IMR-90 (cell line): ENCODE data around the gene RASGRF1. TPM values are rescaled to one million over a fixed set of nuclear protein-coding genes. Genes with fewer than 3 reads are reported as not detected.

Source experiments
- ATAC-seq: fragments of 200-7000 bp; cut with Tn5 transposase; 2 replicates; pipeline ENCODE4 v1.9.1; 2020; ENCODE audit warnings: low read depth, mild to moderate bottlenecking, moderate library complexity
- BruUV-seq: library from RNA; stranded (reverse); fragments of 400-500 nt; replicated peaks from 2 replicates; lab custom pipeline; 2021; lab: Mats Ljungman, UMichigan
- CTCF ChIA-PET: fragments of 300-600 bp; formaldehyde crosslinking; extraction: SDS; loops from one replicate; lab custom pipeline; 2021; ENCODE audit warnings: antibody characterized with exemption; lab: Yijun Ruan, JAX
- POLR2A ChIA-PET: fragments of 300-600 bp; sonication (Branson Sonifier 250); formaldehyde crosslinking; loops from one replicate; lab custom pipeline; 2022; ENCODE audit warnings: antibody characterized with exemption; ENCODE audit not compliant: unreplicated experiment; lab: Charles Lee
- DNase-seq: peaks from one replicate; pipeline ENCODE4 v3.0.0; 2013
- H2AFZ ChIP-seq: replicated peaks from 2 replicates; pipeline ENCODE3; 2013; ENCODE audit warnings: low read length, mild to moderate bottlenecking; ENCODE audit not compliant: poor library complexity
- H2AK5ac ChIP-seq: 2 replicates; pipeline ENCODE4 v1.6.1; 2013; ENCODE audit warnings: low read depth, low read length, inconsistent platforms
- H2AK9ac ChIP-seq: replicated peaks from 2 replicates; pipeline ENCODE3; 2013; ENCODE audit warnings: mild to moderate bottlenecking, low read depth, low read length, moderate library complexity; ENCODE audit not compliant: poor library complexity
- H2BK120ac ChIP-seq: 2 replicates; pipeline ENCODE4 v1.6.1; 2013; ENCODE audit warnings: low read depth, low read length, inconsistent platforms
- H2BK15ac ChIP-seq: 3 replicates; pipeline ENCODE4 v1.6.1; 2013; ENCODE audit warnings: low read depth, low read length, inconsistent platforms
- H2BK20ac ChIP-seq: 2 replicates; pipeline ENCODE4 v1.6.1; 2013; ENCODE audit warnings: low read depth, mild to moderate bottlenecking, inconsistent platforms, low read length, moderate library complexity
- H2BK5ac ChIP-seq: 2 replicates; pipeline ENCODE4 v1.6.1; 2013; ENCODE audit warnings: mild to moderate bottlenecking, low read depth, low read length, inconsistent platforms; ENCODE audit not compliant: poor library complexity, severe bottlenecking
- H3K14ac ChIP-seq: replicated peaks from 2 replicates; pipeline ENCODE4 v1.6.1; 2013; ENCODE audit warnings: low read depth, low read length, inconsistent platforms
- H3K18ac ChIP-seq: 2 replicates; pipeline ENCODE4 v1.6.1; 2013; ENCODE audit warnings: low read depth, low read length, control low read depth
- H3K23ac ChIP-seq: 2 replicates; pipeline ENCODE4 v1.6.1; 2013; ENCODE audit warnings: low read depth, low read length, inconsistent platforms
- H3K27ac ChIP-seq: 2 replicates; pipeline ENCODE4 v1.5.1; 2013; ENCODE audit warnings: mild to moderate bottlenecking, control low read depth, low read length; ENCODE audit not compliant: insufficient read depth
- H3K27me3 ChIP-seq: 2 replicates; pipeline ENCODE4 v1.6.1; 2013; ENCODE audit warnings: low read length; ENCODE audit not compliant: control insufficient read depth, insufficient read depth
- H3K36me3 ChIP-seq: 2 replicates; pipeline ENCODE4 v1.6.1; 2013; ENCODE audit warnings: low read length, mixed read lengths; ENCODE audit not compliant: control insufficient read depth, insufficient read depth
- H3K4ac ChIP-seq: 2 replicates; pipeline ENCODE4 v1.6.1; 2013; ENCODE audit warnings: low read depth, low read length, inconsistent platforms
- H3K4me1 ChIP-seq: 2 replicates; pipeline ENCODE4 v1.6.1; 2013; ENCODE audit warnings: low read length, mixed read lengths; ENCODE audit not compliant: control insufficient read depth, insufficient read depth
- H3K4me2 ChIP-seq: 2 replicates; pipeline ENCODE4 v1.6.1; 2013; ENCODE audit warnings: low read depth, mild to moderate bottlenecking, control low read depth, low read length, moderate library complexity
- H3K4me3 ChIP-seq: 2 replicates; pipeline ENCODE4 v1.5.1; 2013; ENCODE audit warnings: low read depth, mild to moderate bottlenecking, control low read depth, low read length, moderate library complexity; ENCODE audit not compliant: insufficient read depth
- H3K56ac ChIP-seq: 2 replicates; pipeline ENCODE4 v1.6.1; 2013; ENCODE audit warnings: low read length, inconsistent platforms; ENCODE audit not compliant: insufficient read depth; ENCODE audit errors: extremely low read depth
- H3K79me1 ChIP-seq, 2 experiments: 2 replicates each; pipeline ENCODE4 v1.6.1; 2013; ENCODE audit warnings: low read length in 2 of 2, inconsistent platforms in 1 of 2, low read depth in 1 of 2
- H3K9ac ChIP-seq: 2 replicates; pipeline ENCODE4 v1.6.1; 2013; ENCODE audit warnings: low read depth, low read length, control low read depth
- H3K9me1 ChIP-seq: 2 replicates; pipeline ENCODE4 v1.6.1; 2013; ENCODE audit warnings: low read length, inconsistent platforms; ENCODE audit not compliant: insufficient read depth
- H3K9me3 ChIP-seq: 2 replicates; pipeline ENCODE4 v1.6.1; 2013; ENCODE audit warnings: low read length; ENCODE audit not compliant: control insufficient read depth, insufficient read depth
- H4K20me1 ChIP-seq: 2 replicates; pipeline ENCODE4 v1.6.1; 2013; ENCODE audit warnings: low read length, inconsistent platforms; ENCODE audit not compliant: insufficient read depth
- H4K5ac ChIP-seq: 2 replicates; pipeline ENCODE4 v1.6.1; 2013; ENCODE audit warnings: mild to moderate bottlenecking, low read depth, low read length, control low read depth
- H4K8ac ChIP-seq, 2 experiments: 2 replicates each; pipeline ENCODE4 v1.6.1; 2013; ENCODE audit warnings: low read depth in 2 of 2, low read length in 2 of 2, control low read depth in 1 of 2, inconsistent platforms in 1 of 2
- H4K91ac ChIP-seq: 2 replicates; pipeline ENCODE4 v1.6.1; 2013; ENCODE audit warnings: low read depth, low read length, inconsistent platforms; ENCODE audit not compliant: insufficient read depth
- CEBPB ChIP-seq: IDR thresholded peaks from 2 replicates; pipeline ENCODE4 v1.6.1; 2012; ENCODE audit warnings: low read depth, low read length, improper control_type of control experiment
- CHD1 ChIP-seq: IDR thresholded peaks from 2 replicates; pipeline ENCODE4 v1.6.1; 2012; ENCODE audit warnings: low read depth, low read length, improper control_type of control experiment
- CTCF ChIP-seq: conservative IDR thresholded peaks from 2 replicates; pipeline ENCODE4 v1.5.1; 2012; ENCODE audit warnings: mild to moderate bottlenecking, low read depth, low read length, improper control_type of control experiment
- ELK1 ChIP-seq: fragments of 150-350 bp; IDR thresholded peaks from 2 replicates; pipeline ENCODE4 v1.6.1; 2016; ENCODE audit warnings: low read depth, mild to moderate bottlenecking, low read length, moderate library complexity, borderline replicate concordance
- MAFK ChIP-seq: IDR thresholded peaks from 2 replicates; pipeline ENCODE4 v1.6.1; 2012; ENCODE audit warnings: low read depth, low read length, improper control_type of control experiment
- MAZ ChIP-seq: IDR thresholded peaks from 2 replicates; pipeline ENCODE4 v1.6.1; 2012; ENCODE audit warnings: low read depth, mild to moderate bottlenecking, low read length, improper control_type of control experiment, moderate library complexity, borderline replicate concordance
- RAD21 ChIP-seq: IDR thresholded peaks from 2 replicates; pipeline ENCODE4 v1.6.1; 2012; ENCODE audit warnings: low read length, improper control_type of control experiment
- RCOR1 ChIP-seq: IDR thresholded peaks from 2 replicates; pipeline ENCODE4 v1.6.1; 2012; ENCODE audit warnings: mild to moderate bottlenecking, low read length, improper control_type of control experiment; ENCODE audit not compliant: insufficient replicate concordance
- SMC3 ChIP-seq: fragments of 150-350 bp; IDR thresholded peaks from 2 replicates; pipeline ENCODE4 v1.6.1; 2016; ENCODE audit warnings: low read depth, mild to moderate bottlenecking, antibody characterized with exemption, low read length, moderate library complexity
- WGBS, 2 experiments: methylation state at CpG; one replicate each; pipeline versions ENCODE4 v1.1.5 to v1.1.7; 2013; ENCODE audit warnings: missing lambda C conversion rate in 2 of 2; ENCODE audit not compliant: insufficient read length in 1 of 2; ENCODE audit errors: extremely low coverage in 2 of 2; 5-methylcytosine and 5-hydroxymethylcytosine counted together
- dilution Hi-C: fragments of 300-500 bp; cut with HindIII; formaldehyde crosslinking; loops from one replicate; pipeline ENCODE4 v1.14.3; 2018; ENCODE audit warnings: low sequenced_read_pairs; ENCODE audit not compliant: unreplicated experiment
- in situ Hi-C: fragments of 300-500 bp; cut with MboI; formaldehyde crosslinking; loops from 3 replicates; pipeline ENCODE4 v1.14.3; 2019; ENCODE audit warnings: low sequenced_read_pairs, inconsistent platforms, mixed read lengths
- intact Hi-C: fragments of 100-400 bp; cut with micrococcal nuclease; formaldehyde crosslinking; loops from 2 replicates; pipeline ENCODE4 v1.10.0; 2022
- polyA plus RNA-seq, 3 experiments: library from polyadenylated mRNA; depleted of rRNA; stranded (reverse); fragments of >200 nt; gene quantifications; 2 replicates each; pipeline ENCODE4 v1.2.3, GENCODE V29; 2012; ENCODE audit warnings: low replicate concordance in 1 of 3
- total RNA-seq: library from RNA; depleted of rRNA; stranded (reverse); fragments of >200 nt; gene quantifications from 2 replicates; pipeline ENCODE4 v1.2.3, GENCODE V29; 2012

The RASGRF1 gene
- total and polyA plus RNA-seq, 2 of the 4 experiments (the other 2 are of a cell fraction): under 0.01 to 0.15 TPM

GRCh38 chr15:79027532-79028410, 62.8 kb downstream of the RASGRF1 start:
- 59% methylated on average over 2 of the region's 15 CpGs; no CpG with 5 or more reads in 1 of the 2 experiments for WGBS, 2 experiments
- no peak overlapping the region for H2BK5ac ChIP-seq
- ATAC-seq (no peak), DNase-seq (no peak)
- H2AK9ac ChIP-seq: no peak overlapping the region
- no peak overlapping the region for H3K4ac ChIP-seq
- no peaks in the 10 kb centered on the region for H3K9me1 ChIP-seq
- H3K27ac ChIP-seq: no peak overlapping the region
- no peak overlapping the region for H2AFZ ChIP-seq
- H3K9ac ChIP-seq: no peak overlapping the region
- no peak overlapping the region for H3K18ac ChIP-seq
- H3K9me3 ChIP-seq: no peaks in the 10 kb centered on the region
- H3K23ac ChIP-seq: no peak overlapping the region
- no peaks in the 10 kb centered on the region for H3K36me3 ChIP-seq
- no peak overlapping the region for H4K5ac ChIP-seq
- no peak overlapping the region for H4K91ac ChIP-seq
- H4K8ac ChIP-seq: no peak overlapping the region
- ChIA-PET POLR2A (no interaction called here), CTCF (interaction anchor here (0.6 to 2.3 kb wide), 7 partner anchors 10 to 658 kb away, joined by 3 to 22 read pairs (median 3); no protein-coding TSS in a partner anchor)
- no peak overlapping the region for H2BK15ac ChIP-seq
- no TSS peak for BruUV-seq
- in situ Hi-C loops: loop anchor here (5.0 kb wide), 1 partner anchor 155 kb away; no protein-coding TSS in a partner anchor
- no peak overlapping the region for H3K14ac ChIP-seq
- H3K4me3 ChIP-seq: no peak overlapping the region
- H3K4me1 ChIP-seq: no peaks in the 10 kb centered on the region
- no peaks in the 10 kb centered on the region for H3K79me1 ChIP-seq
- H3K27me3 ChIP-seq: peaks cover 2% of the 10 kb centered on the region; the same call in 1 of the 2 replicates
- H3K56ac ChIP-seq: no peak overlapping the region
- H2AK5ac ChIP-seq: no peak overlapping the region
- no peak for TF ChIP-seq MAZ
- no peak for TF ChIP-seq CEBPB
- no peak for TF ChIP-seq RAD21
- no peak for TF ChIP-seq MAFK
- TF ChIP-seq CHD1: no peak
- TF ChIP-seq SMC3: no peak
- TF ChIP-seq CTCF: no peak
- no peak for TF ChIP-seq ELK1
- TF ChIP-seq RCOR1: no peak
- dilution Hi-C loops: no loop called here
- intact Hi-C loops: loop anchor here (1.0 kb wide), 1 partner anchor 157 kb away; no protein-coding TSS in a partner anchor
- no peak overlapping the region for H3K4me2 ChIP-seq
- H2BK120ac ChIP-seq: no peak overlapping the region
- no peaks in the 10 kb centered on the region for H4K20me1 ChIP-seq
- H2BK20ac ChIP-seq: no peak overlapping the region
